ENCODE results near the gene CUL9.

Gene CUL9

GRCh38 chr6:43202451-43202850 lies 20.5 kb downstream of the CUL9 start:
- peak; percentile 22 for DNase-seq

- peak; percentile 53 for DNase-seq
These were observed 21.2 kb downstream of the CUL9 start for GRCh38 chr6:43203029-43203717.

- peak; percentile 33 for DNase-seq
These were observed 21.7 kb downstream of the CUL9 start for GRCh38 chr6:43203718-43204095.

- DNase-seq, result peak; percentile 54
These were observed 22.5 kb downstream of the CUL9 start for GRCh38 chr6:43204271-43205105.

GRCh38 chr6:43205849-43206248 lies 23.9 kb downstream of the CUL9 start:
- DNase-seq, result peak; percentile 36

- DNase-seq, result no peak
These were observed 25.3 kb downstream of the CUL9 start for GRCh38 chr6:43207286-43207685.

GRCh38 chr6:43211955-43212354 lies 30.0 kb downstream of the CUL9 start:
- no peak for DNase-seq

GRCh38 chr6:43213431-43213830 lies 31.4 kb downstream of the CUL9 start:
- DNase-seq, result no peak

GRCh38 chr6:43215066-43215465 lies 33.1 kb downstream of the CUL9 start:
- DNase-seq, result peak; percentile 46

- peak; percentile 51 for DNase-seq
These were observed 34.2 kb downstream of the CUL9 start for GRCh38 chr6:43216200-43216599.

GRCh38 chr6:43217351-43217750 lies 35.4 kb downstream of the CUL9 start:
- DNase-seq, result no peak

GRCh38 chr6:43219119-43219518 lies 37.1 kb downstream of the CUL9 start:
- peak; percentile 39 for DNase-seq

- DNase-seq, result no peak
These were observed 37.8 kb downstream of the CUL9 start for GRCh38 chr6:43219814-43220213.

GRCh38 chr6:43220439-43220951 lies 38.5 kb downstream of the CUL9 start:
- DNase-seq, result peak; percentile 60

- DNase-seq, result peak; percentile 63
These were observed 39.3 kb downstream of the CUL9 start for GRCh38 chr6:43221046-43221972.

GRCh38 chr6:43222418-43223059 lies 40.5 kb downstream of the CUL9 start:
- peak; percentile 67 for DNase-seq

- peak; percentile 72 for DNase-seq
These were observed 41.2 kb downstream of the CUL9 start for GRCh38 chr6:43223175-43223574.

GRCh38 chr6:43226192-43226851 lies 44.3 kb downstream of the CUL9 start:
- DNase-seq, result peak; percentile 56

- peak; percentile 94 for DNase-seq
These were observed 47.2 kb downstream of the CUL9 start, which contains the start of gene DNPH1 for GRCh38 chr6:43228951-43229802. Gene DNPH1 (minus strand): TSS chr6:43229481. CDS start chr6:43229456, 25 bp downstream.

GRCh38 chr6:43229803-43230620 lies 48.0 kb downstream of the CUL9 start:
- DNase-seq, result peak; percentile 60
